GM12865 (cell line): ENCODE results near the gene GLIS1.

ENCODE experiments used
- DNase-seq: peaks from one replicate; pipeline ENCODE4 v3.0.0; 2010; ENCODE audit warnings: low read depth
- H3K4me3 ChIP-seq: 2 replicates; pipeline ENCODE4 v1.5.1; 2011; ENCODE audit warnings: mild to moderate bottlenecking, low read depth, low read length, control low read depth
- TF ChIP-seq, protein P1 (sequence below): IDR thresholded peaks from 2 replicates; pipeline ENCODE4 v1.5.1; 2011; ENCODE audit warnings: low read length, control low read depth, low read depth, inconsistent platforms; ENCODE audit not compliant: insufficient read depth; ENCODE audit errors: missing control alignments

Gene GLIS1

DNA sequence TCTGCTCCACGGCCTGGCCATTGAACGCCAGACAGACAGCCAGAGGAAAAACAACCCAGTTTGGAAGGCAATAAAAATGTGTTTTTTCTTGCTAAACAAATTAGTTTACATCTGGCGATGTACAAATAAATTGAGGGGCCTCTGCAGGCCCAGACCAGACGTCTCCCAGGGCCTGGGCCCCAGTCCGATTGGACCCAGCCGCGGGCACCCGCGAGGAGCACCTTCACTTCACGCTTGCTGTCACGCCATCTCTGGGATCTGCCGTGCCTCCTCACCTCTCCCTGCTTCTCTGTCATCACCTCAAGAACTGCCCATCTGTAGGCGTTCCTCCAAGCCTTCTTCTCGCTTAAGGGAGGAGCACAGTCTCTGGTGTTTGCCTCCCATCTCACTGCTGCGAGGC is 61.5 kb downstream of the GLIS1 start:
- no peak for DNase-seq
- TF ChIP-seq, protein P1, sequence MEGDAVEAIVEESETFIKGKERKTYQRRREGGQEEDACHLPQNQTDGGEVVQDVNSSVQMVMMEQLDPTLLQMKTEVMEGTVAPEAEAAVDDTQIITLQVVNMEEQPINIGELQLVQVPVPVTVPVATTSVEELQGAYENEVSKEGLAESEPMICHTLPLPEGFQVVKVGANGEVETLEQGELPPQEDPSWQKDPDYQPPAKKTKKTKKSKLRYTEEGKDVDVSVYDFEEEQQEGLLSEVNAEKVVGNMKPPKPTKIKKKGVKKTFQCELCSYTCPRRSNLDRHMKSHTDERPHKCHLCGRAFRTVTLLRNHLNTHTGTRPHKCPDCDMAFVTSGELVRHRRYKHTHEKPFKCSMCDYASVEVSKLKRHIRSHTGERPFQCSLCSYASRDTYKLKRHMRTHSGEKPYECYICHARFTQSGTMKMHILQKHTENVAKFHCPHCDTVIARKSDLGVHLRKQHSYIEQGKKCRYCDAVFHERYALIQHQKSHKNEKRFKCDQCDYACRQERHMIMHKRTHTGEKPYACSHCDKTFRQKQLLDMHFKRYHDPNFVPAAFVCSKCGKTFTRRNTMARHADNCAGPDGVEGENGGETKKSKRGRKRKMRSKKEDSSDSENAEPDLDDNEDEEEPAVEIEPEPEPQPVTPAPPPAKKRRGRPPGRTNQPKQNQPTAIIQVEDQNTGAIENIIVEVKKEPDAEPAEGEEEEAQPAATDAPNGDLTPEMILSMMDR: no peak
- H3K4me3 ChIP-seq: no peak overlapping the region

GRCh38 chr1:53672785-53673184 is 66.2 kb downstream of the GLIS1 start:
- TF ChIP-seq, protein P1: no peak
- DNase-seq: no peak
- no peak overlapping the region for H3K4me3 ChIP-seq

DNA sequence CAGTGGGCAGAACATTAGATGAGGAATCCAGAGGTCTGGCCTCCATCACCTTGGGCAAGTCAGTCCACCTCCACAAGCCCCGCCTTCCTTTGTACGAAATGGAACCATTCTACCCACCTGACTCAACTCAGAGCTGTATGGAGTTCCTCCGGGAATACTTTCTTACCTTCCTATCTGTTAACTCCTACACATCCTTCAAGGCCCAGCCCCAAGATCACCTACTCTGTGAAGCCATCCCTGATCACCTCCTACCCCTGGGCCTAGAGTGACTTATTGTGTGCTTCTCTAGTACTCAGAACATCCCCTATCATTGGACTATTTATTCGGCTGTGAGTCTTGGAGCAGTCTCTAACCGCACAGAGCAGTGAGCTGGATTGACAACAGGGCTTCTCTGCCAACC is 66.7 kb downstream of the GLIS1 start:
- no peak for DNase-seq
- H3K4me3 ChIP-seq: no peak overlapping the region
- TF ChIP-seq, protein P1: no peak

DNA sequence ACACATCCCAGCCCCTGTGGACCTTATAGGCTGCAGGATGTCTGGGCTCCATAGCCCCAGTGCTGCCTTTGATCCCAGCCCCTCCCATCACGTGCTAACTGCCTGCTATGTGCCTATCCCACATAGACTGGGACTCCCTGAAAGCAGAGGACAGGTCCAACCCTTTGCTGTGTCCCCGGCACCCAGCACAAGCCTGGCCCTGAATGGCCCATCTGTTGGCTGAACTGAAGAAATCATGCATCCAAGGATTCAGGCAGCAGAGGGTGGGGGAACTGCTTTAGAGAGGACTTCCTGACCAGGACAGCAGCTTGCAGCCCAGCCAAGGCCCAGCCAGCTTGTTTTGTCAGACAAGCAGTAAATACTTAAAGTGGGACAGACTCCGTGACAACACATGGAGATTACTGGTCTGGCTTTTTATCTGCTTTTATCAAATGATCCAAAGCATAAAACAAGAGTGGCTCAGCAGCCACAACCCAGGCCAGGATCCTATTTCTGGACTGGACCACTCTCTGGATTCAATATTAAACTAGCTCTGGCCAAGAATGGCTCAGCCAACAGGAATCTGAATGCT is 69.3 kb downstream of the GLIS1 start:
- DNase-seq: no peak
- TF ChIP-seq, protein P1: no peak

GRCh38 chr1:53666566-53666965 is 72.4 kb downstream of the GLIS1 start:
- TF ChIP-seq, protein P1: no peak
- no peak overlapping the region for H3K4me3 ChIP-seq
- no peak for DNase-seq

More for the DNA sequence above, 69.3 kb downstream of the GLIS1 start:
- no peak overlapping the region for H3K4me3 ChIP-seq

DNA sequence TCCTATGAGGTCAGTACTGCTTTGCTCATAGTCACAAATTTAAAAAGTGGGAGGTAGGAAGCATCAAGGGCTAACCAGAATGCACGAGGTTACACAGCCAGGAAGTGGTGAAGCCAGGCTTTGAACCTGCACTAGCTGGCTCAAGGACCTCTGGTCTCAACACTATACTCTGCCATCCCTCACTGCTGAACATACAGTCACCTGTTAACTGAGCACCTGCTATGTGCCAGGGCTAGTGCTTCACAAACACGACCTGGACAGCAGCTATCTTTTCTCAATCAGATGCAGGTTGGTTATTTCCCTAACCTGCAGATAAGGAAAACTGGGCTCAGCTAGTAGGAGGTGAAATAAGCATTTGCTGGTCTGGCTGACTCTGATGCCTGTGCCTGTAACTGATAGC is 73.0 kb downstream of the GLIS1 start:
- no peak overlapping the region for H3K4me3 ChIP-seq
- no peak for DNase-seq
- TF ChIP-seq, protein P1: no peak

- H3K4me3 ChIP-seq: no peak overlapping the region
- no peak for DNase-seq
- TF ChIP-seq, protein P1: no peak
Measured at GRCh38 chr1:53663529-53664300, 75.2 kb downstream of the GLIS1 start.
